Measurements from ENCODE around the gene NUDT3. TPM values are rescaled to one million over a fixed set of nuclear protein-coding genes. Genes with fewer than 3 reads are reported as not detected.

The NUDT3 gene
- polyA plus RNA-seq, 1 of the 3 experiments (the other 2 are of a cell fraction), result 11.9 TPM

- TF ChIP-seq REST (IDR thresholded peaks at IDR 0.05; ENCODE audit: low read depth, low read length) (no peak), PBX3 (IDR thresholded peaks at IDR 0.05) (no peak), EZH2phosphoT487 (IDR thresholded peaks at IDR 0.05; ENCODE audit: borderline replicate concordance, low read depth) (no peak), FOSL2 (IDR thresholded peaks at IDR 0.05; ENCODE audit: borderline replicate concordance, low read depth) (no peak), EP300 (IDR thresholded peaks at IDR 0.05; ENCODE audit: borderline replicate concordance in 1 of 2, low read depth in 1 of 2, low read length in 1 of 2) (no peak)
- TF ChIP-seq, protein P1, sequence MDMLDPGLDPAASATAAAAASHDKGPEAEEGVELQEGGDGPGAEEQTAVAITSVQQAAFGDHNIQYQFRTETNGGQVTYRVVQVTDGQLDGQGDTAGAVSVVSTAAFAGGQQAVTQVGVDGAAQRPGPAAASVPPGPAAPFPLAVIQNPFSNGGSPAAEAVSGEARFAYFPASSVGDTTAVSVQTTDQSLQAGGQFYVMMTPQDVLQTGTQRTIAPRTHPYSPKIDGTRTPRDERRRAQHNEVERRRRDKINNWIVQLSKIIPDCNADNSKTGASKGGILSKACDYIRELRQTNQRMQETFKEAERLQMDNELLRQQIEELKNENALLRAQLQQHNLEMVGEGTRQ (IDR thresholded peaks at IDR 0.05; ENCODE audit: borderline replicate concordance, low read depth, low read length), result no peak
These were observed 52.5 kb downstream of the NUDT3 start (continued) for GRCh38 chr6:34339971-34340370.

DNA sequence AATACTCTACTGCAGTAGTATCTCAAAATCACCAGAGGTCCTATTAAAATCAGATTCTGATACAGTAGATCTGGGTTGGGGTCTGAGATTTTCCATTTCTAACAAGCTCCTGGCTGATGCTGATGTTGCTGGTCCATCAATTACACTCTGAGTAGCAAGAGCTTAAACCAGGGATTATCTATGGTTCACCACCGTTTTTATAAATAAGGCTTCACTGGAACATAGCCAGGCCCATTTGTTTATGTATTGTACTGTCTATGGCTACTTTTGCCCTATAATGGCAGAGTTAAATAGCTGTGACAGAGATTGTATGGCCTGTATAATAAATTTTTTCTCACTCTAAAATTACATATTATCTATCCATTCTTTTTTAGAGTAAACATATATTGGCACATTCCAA lies 53.0 kb downstream of the NUDT3 start:
- Histone ChIP-seq H3K36me3 (replicated peaks in 1 of 2; ENCODE audit: control insufficient read depth in 1 of 2, insufficient read depth in 2 of 2, low read length in 1 of 2) (peaks cover 9 to 16% of the 10 kb centered on the region in 2 experiments), H3K27me3 (ENCODE audit: insufficient read depth) (no peaks in the 10 kb centered on the region), H3K27ac (ENCODE audit: low read depth in 2 of 2, low read length in 1 of 2) (no peak overlapping the region), H3K9me2 (no peaks in the 10 kb centered on the region), H4K20me1 (ENCODE audit: insufficient read depth) (peaks cover 40% of the 10 kb centered on the region), H3K4me3 (ENCODE audit: low read depth in 2 of 2, low read length in 1 of 2) (no peak overlapping the region), H3K4me1 (ENCODE audit: control insufficient read depth in 1 of 2, insufficient read depth in 2 of 2, low read depth in 1 of 2, low read length in 1 of 2) (peaks cover 9 to 17% of the 10 kb centered on the region in 2 experiments; a peak in 3 of 4 replicates), H3K9me3 (no peaks in the 10 kb centered on the region), H3K9ac (no peak overlapping the region), H3K4me2 (no peak overlapping the region), H2AFZ (ENCODE audit: low read depth) (no peak overlapping the region), H3K79me2 (ENCODE audit: insufficient read depth) (peaks cover 33% of the 10 kb centered on the region), H3F3A (replicated peaks; ENCODE audit: insufficient read depth) (peaks cover 6% of the 10 kb centered on the region)
- ChIA-PET POLR2A (no interaction called here), CTCF (interaction anchor here (1.3 to 1.6 kb wide), 3 partner anchors 34 to 90 kb away, joined by 3 to 4 read pairs (median 3); no protein-coding TSS in a partner anchor)
- no peak for DNase-seq
- TF ChIP-seq, protein P2, sequence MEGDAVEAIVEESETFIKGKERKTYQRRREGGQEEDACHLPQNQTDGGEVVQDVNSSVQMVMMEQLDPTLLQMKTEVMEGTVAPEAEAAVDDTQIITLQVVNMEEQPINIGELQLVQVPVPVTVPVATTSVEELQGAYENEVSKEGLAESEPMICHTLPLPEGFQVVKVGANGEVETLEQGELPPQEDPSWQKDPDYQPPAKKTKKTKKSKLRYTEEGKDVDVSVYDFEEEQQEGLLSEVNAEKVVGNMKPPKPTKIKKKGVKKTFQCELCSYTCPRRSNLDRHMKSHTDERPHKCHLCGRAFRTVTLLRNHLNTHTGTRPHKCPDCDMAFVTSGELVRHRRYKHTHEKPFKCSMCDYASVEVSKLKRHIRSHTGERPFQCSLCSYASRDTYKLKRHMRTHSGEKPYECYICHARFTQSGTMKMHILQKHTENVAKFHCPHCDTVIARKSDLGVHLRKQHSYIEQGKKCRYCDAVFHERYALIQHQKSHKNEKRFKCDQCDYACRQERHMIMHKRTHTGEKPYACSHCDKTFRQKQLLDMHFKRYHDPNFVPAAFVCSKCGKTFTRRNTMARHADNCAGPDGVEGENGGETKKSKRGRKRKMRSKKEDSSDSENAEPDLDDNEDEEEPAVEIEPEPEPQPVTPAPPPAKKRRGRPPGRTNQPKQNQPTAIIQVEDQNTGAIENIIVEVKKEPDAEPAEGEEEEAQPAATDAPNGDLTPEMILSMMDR (IDR thresholded peaks at IDR 0.05), result no peak
- TF ChIP-seq RCOR1 (IDR thresholded peaks at IDR 0.05; ENCODE audit: low read length) (no peak), FOXM1 (IDR thresholded peaks at IDR 0.05; ENCODE audit: low read depth) (no peak), RAD21 (IDR thresholded peaks at IDR 0.05; ENCODE audit: low read length) (no peak), ELF1 (IDR thresholded peaks at IDR 0.05) (no peak), MEF2A (IDR thresholded peaks at IDR 0.05; ENCODE audit: borderline replicate concordance, low read depth) (no peak), NRF1 (IDR thresholded peaks at IDR 0.05; ENCODE audit: low read depth, low read length) (no peak)
- TF ChIP-seq, protein P3, sequence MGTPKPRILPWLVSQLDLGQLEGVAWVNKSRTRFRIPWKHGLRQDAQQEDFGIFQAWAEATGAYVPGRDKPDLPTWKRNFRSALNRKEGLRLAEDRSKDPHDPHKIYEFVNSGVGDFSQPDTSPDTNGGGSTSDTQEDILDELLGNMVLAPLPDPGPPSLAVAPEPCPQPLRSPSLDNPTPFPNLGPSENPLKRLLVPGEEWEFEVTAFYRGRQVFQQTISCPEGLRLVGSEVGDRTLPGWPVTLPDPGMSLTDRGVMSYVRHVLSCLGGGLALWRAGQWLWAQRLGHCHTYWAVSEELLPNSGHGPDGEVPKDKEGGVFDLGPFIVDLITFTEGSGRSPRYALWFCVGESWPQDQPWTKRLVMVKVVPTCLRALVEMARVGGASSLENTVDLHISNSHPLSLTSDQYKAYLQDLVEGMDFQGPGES (IDR thresholded peaks at IDR 0.05; ENCODE audit: low read depth, low read length), result no peak
- TF ChIP-seq, protein P4, sequence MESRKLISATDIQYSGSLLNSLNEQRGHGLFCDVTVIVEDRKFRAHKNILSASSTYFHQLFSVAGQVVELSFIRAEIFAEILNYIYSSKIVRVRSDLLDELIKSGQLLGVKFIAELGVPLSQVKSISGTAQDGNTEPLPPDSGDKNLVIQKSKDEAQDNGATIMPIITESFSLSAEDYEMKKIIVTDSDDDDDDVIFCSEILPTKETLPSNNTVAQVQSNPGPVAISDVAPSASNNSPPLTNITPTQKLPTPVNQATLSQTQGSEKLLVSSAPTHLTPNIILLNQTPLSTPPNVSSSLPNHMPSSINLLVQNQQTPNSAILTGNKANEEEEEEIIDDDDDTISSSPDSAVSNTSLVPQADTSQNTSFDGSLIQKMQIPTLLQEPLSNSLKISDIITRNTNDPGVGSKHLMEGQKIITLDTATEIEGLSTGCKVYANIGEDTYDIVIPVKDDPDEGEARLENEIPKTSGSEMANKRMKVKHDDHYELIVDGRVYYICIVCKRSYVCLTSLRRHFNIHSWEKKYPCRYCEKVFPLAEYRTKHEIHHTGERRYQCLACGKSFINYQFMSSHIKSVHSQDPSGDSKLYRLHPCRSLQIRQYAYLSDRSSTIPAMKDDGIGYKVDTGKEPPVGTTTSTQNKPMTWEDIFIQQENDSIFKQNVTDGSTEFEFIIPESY (IDR thresholded peaks at IDR 0.05; ENCODE audit: borderline replicate concordance, low read depth), result no peak
- WGBS (ENCODE audit: low lambda C conversion rate), result 0% methylated on average over 1 of the region's 1 CpG
